Measurements from ENCODE around the gene ROBO2.

The ROBO2 gene

DNA sequence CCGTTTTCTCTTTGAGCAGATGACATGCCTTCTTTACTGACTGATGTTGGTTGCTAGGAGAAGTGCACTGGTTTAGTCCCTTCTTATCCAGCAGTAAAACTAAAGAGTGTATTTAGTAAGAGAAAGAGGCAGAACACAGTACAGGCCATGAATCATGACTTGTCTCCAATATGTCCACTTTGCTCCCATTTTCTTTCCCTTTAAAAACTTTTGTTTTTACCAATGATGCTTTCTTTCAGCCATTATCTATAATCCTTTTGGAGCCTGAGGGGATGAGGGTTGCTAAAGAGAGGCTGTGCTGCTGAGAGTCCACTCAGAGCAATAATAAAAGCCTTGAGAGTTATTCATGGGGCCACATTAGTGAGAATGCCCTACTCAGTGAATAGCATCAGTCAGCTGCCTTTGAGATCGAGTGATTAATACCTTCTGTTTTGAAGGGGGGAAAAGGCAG is 12.2 kb downstream of the ROBO2 start:
- DNase-seq, result no peak

DNA sequence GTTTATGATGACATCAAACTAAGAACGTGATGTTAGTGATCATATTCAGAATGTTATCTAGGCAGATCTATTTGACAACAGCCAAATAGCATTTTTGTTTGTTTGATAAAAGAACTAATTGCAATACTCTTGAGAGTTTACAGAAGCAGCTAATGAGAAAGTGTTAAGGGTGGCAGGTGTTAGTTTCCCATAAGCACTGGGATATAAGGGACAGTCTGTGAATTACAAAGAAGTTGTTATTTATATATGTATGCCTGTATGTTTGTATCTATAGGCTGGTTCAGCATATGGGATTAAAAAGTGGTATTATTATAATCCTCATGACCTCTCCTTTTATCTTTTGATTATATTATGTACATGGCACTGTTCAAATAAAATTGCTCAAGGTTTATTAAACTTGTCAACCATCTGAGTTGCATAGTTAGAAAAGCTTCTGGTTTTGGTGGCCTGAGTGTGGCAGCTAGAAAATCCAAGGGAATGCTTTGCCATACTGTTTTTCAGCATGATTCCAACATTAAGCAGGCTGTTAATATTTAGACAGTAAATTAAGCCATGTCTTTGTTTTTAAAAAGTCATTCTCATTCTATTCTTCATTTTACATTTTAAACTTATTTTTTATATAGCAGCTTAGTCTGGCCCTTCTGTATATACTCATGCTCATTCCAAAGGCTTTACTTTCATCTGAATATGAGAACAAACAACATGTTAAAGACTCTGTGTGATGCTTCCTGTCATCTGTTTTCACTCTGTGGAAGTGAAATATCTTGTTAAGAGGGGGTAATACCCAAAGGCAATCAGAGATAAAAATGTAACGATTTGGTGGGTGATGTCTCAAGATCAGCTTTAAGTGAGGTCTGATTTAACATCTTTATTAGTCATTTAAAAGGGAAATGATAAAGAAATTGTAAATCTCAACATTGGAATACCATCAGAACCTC is 13.1 kb downstream of the ROBO2 start:
- peak; percentile 6 for DNase-seq

DNA sequence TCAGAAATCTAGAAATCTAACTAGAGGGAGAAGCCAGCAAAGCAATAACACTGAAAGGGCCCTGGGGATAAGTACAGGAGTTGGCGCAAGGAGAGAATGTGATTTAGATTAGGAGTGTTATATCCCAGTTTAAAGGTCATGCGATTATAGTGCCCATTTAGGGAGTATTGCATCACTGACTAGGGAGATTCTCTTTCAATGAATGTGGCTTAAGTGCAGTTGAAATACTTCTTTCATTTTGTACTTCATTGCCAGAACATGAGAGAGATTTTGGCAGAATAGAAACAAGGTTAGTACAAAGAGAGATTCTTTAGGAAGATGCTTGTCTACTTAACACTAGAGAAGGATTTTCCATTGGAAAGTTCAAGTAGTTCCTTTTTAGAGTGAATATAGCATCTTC is 13.9 kb downstream of the ROBO2 start:
- DNase-seq, result no peak

DNA sequence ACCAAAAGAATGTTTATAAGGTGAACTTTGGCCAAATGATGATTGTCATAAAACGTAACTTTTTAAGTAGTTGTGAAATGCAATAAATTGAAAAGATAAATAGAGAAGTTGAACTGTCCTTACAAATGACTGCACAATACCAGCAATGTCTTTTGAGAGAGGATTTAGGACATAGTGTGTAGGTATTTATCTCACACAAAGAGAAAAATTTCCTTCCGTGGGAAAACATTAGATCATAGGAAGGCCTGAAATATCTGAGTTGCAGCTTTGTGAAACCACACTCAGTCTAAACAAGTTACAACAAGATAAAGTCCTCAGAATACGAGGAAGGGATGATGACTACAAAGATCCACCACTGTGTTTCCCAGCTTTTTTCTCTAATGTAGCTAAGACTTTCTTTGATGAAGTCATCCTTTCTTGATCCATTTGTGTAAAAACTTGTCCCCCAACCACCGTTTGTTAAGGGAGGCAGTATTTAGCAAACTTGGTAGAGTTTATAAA is 16.0 kb downstream of the ROBO2 start:
- DNase-seq, result no peak

DNA sequence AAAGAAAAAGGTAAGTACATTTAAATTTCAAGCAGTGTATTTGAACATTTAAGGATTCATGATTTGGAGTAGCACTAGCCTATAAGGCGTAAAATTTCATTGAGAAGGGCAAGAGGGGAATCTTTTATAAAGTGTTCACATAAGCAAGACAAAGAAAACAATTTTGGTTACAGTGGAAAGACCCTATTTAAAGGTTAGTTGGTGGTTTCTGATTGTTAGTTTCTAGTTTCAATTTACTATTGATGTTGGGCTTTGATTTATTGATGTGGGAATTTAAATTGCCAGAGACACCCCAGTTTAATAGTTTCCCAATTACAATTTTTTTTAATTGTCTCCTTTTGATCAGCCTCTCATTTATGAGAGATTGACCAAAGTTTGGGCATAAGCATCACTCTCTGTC is 19.5 kb downstream of the ROBO2 start:
- no peak for DNase-seq

DNA sequence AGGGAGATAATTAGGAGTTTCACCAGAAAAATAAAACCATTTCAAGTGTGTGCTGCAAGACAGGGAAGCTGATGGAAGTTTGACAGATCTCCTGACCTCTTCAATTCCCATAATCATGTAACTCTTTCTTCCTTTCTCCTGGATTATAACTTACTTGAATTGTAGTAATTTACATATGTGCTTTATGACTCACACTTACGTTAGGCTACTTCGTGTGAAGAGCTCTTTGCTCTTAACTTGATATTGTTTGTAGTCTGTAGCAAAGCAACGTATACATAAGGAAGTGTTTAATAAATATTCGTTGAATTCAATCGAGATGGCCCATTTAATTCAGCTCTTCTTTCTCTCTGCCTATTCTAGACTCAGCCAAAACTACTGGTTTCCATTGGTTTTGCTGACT is 23.5 kb downstream of the ROBO2 start:
- DNase-seq, result no peak

DNA sequence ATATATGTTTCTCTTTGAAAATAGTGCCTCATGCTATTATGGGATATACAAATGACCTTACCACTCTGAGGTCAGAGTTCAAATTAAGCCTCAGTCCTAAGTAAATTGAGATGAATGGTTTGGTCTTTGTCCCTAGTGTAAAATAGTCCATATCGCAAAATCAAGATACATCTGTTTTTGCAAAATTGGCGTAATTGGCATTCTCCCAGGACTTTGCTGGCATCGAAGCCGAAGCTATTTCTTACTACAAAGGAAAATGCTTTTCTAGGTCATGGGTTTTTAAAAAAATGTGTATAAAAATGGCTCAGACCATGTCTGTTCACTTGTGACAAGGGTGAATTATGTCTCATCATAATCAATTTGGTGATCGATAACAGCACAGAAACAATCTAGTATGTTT is 25.9 kb downstream of the ROBO2 start:
- DNase-seq, result no peak

DNA sequence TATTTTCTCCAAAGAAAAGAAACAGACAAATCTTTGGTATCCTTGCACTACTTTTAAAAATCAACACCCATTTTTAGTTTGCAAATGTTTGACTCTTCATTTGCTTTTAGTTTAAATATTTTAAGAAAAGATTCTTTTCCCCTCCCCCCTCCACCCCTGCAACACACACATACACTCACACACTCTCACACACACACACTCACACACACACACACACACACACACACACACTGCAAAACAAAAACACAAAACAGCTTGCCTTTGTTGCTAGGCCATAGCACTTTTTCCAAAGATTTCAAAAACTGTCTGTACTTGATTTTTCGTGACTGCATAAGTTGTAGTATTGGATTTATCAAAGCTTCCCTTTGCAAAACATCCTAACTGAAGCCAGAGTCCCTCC is 26.9 kb downstream of the ROBO2 start:
- DNase-seq, result no peak

DNA sequence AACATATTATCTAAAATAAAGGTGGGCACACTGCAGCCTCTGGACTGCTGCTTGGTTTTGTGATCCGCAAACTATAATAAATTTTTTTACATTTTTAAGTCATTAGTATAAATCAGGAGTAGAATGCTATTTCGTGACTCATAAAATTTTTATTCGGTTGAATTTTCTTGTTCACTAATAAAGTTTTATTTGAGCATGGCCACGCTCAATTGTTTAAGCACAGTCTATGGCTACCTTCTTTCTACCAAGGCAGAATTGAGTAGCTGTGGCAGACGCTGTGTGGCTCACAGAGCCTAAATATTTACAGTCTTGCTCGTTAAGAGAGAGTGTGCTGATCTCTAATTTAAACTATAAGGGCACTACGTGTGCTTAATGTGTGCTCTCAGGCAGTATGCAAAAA is 28.9 kb downstream of the ROBO2 start:
- no peak for DNase-seq

DNA sequence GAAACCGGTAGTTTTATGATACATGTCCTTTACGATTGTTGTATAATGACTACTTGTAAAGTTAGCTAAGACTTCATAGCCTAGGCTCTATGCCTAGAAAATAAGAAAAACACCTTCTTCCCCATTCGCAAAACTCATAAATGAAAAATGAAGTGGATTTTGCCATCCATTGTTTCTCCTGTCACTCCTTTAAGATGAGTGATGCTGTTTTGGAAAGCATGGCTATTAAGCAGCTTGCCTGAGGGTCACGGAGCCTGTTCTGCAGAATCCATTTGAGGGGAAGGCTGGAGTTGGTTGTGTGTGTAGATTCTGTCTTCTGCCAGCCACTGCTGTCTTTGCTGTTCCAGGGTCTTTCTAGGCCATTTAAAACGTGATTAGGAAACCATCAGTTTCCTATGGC is 31.5 kb downstream of the ROBO2 start:
- no peak for DNase-seq

DNA sequence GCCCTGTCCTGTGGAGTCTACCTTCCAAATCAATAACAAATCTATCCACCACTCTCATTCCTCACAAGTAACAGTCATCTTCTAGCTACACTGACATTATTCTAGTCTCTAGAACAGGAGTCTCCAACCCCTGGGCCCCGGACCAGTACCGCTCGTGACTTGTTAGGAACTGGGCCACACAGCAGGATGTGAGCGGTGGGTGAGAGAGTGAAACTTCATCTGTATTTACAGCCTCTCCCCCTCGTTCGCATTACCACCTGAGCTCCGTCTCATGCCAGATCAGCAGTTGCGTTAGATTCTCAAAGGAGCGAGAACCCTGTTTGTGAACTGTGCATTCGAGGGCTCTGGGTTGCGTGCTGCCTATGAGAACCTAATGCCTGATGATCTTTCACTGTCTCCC is 31.9 kb downstream of the ROBO2 start:
- no peak for DNase-seq

DNA sequence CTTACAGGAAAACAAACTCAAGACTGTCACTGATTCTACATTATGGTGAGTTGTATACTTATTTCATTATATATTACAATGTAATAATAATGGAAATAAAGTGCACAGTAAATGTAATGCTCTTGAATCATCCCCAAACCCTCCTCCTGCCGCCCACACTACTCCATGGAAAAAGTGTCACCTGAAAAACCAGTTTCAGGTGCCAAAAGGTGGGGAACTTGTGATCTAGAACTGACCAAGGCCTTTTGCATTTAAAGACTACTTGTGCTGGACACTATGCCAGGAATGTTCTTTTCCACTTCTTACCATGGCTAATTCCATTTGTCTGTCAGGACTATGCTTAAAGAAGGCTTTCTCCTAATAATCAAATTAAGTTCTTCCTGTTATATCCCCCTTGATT is 32.3 kb downstream of the ROBO2 start:
- DNase-seq, result no peak

DNA sequence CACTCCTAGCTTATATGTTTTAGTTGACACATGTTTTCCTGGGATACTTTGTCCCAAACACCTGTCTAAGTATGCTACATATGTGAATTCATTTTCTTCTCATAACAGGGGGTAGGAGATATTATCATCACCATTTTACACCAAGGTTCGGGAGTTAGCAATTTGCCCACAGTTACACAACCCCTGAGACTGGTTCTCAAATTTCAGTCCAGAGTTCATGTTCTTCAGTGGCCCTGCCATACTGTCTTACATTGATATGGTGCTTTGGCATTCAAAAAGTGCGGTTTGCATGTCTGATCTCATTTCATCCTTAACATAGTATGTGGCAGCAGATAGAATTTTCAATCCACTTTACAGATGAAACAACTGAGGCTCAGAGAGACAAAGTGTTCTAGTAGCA is 38.4 kb downstream of the ROBO2 start:
- DNase-seq, result no peak

DNA sequence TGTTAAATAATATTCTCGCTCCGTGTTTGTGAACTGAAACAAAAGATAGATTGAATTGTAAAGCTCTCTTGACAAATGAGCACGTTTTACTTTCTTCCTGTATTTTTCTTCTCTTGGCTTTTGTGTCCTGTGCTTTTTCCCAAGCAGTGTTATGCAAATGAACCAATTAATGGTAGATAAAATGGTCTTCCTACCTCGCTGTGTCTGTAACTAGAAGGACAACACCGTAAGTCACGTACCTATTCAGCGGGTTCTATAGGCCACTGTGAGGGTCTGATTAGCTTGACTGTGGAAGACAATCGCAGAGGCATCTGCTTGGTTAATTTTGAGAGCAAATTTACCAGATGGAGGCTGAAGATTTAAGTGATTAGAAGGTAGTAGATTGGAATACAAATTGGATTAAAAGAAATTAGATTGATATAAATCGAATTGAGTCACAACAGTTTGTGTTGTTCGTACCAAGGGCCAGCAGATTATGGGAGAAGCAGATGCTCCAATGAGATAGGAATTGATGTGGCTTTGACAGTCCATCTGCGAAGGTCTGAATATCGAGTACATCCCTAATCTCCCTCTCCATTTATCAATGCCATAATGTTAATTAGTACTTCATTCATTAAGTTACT is 40.2 kb downstream of the ROBO2 start:
- DNase-seq, result no peak

DNA sequence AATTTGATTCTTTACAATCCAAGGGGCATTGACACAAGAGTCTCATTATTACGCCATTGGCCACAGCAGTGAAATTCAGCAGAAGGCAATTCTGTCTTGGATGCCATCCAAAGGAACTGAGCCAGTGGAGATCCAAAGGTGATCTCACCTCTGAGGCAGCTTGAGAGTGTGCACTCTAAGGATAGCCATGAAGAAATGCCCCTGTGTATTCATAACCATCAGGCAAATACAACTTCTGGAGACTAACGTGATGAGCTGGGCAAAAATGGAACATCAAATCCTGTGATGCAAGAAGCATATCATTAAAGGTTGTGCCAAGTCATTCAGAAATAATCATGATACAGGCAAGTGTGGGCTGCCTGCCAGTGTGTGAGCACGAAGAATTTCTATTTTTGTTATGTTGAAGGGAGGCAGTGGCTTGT is 41.4 kb downstream of the ROBO2 start:
- DNase-seq, result peak; percentile 76

DNA sequence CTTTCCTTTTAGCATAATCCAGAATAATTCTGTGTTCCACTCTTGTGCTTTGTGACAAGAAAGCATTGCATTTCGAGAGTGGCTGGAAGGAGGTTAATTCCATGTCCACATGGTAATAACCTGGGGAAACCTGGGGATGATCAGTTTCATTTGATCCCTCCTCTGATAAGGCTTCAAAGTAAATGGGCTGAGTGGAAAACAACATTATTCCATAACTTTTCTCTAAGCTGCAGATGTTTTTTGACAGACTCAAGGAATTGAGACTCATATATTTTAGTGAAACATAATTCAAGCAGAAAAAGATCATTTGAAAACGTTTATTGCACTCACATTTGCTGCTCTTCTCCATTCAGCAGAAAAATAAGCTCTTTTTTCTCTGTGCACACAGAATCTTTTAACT is 44.6 kb downstream of the ROBO2 start:
- DNase-seq, result no peak

DNA sequence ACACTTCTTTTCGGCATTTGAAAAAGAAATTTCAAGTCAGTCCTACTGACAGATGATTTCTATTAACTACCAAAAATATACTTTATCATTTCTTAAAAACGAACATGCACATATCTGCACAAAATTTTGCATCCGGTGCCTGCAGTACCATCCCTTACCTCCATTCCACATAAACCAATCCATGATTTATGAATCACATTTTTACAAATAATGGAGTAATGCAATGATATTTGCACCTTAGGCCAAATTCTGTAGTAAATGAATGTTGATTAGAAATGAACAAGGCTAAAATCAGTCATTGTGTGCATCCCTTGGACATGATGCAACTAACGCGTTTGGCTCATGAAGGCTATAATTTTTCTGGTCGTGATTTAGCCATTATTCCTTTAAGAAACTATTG is 46.5 kb downstream of the ROBO2 start:
- no peak for DNase-seq

DNA sequence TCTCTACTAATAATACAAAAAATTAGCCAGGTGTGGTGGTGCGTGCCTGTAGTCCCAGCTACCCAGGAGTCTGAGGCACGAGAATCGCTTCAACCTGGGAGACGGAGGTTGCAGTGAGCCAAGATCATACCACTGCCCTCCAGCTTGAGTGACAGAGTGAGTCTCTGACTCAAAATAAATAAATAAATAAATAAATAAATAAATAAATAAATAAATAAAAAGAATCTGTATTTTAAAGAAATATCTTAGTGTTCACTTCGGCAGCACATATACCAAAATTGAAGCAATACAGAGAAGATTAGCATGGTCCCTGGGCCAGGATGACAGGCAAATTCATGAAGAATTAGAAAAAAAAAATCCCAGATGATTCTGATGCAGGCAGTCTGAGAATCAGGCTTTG is 51.9 kb downstream of the ROBO2 start:
- no peak for DNase-seq

DNA sequence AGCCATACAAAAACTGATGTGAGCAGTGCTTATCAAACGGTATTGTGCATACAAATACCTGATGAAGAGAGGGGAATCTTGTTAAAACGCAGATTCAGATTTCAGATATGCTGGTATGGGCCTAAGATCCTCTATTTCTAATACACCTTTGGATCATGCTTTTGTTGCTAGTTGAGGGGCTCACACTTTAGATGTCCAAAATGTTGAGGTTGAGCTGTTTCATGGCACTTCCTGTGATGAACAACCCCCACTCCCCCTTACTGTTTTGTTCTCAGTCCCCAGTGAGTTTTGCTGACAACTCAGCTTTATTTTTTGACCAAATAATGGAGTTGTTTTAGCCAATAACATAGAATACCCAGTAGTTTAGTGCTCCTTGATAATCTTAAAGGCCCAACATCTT is 53.2 kb downstream of the ROBO2 start:
- DNase-seq, result no peak

DNA sequence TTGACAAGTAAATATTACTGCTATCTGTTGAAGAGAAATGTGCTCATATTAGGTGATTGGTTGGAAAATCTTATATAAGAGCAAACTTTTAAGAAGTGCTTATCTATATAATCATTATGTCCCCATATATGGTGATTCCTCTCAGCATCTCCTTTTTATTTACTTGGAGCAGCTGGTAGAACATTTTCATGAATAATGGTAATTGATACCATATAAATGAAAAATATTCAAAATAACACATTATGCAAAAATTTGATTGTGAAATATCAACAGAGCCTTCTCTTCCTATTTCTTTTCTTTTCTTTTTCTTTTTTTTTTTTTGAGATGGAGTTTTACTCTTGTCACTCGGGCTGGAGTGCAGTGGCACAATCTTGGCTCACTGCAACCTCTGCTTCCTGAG is 56.2 kb downstream of the ROBO2 start:
- no peak for DNase-seq

DNA sequence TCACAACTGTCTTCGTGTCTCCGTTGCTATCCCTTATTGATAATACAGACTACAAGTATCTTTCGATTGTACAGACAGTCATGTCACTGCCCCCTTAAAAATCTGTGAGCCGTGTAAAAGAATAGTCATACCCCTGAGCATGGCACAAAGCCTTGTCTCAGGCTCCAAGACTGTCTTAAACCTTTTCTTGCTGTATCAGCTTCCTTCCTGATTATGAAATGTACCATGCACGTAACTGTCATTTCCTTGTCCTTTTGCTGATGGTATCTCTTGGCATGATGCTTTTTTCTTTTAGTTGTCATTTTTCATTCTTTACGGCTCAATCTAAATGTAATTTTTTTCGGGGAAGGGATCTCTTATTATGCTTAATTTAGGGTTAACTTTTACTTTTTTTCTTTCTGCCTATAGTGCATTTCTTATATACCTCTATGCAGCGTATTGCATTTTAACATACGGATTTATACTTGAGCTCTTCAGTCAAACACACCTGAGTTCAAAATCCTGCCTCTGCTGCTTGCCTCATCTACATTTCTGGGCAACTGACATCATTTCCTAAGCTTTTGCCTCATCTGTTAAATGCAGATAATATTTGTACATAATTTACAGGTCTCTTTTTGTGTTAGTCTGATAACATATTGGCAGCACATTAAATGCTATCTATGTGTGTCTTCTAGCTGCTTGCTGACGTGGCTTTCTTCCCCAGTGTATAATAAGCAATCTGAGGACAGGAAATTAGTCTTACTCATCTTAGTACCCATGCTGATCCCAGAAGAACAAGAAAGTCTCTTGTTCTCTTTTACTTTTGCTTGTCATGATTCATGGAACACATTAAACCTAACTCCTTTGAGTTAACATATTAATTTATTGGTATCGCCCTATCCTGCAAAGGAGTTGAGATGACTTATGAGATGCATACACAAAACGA is 57.3 kb downstream of the ROBO2 start:
- DNase-seq, result peak; percentile 30

DNA sequence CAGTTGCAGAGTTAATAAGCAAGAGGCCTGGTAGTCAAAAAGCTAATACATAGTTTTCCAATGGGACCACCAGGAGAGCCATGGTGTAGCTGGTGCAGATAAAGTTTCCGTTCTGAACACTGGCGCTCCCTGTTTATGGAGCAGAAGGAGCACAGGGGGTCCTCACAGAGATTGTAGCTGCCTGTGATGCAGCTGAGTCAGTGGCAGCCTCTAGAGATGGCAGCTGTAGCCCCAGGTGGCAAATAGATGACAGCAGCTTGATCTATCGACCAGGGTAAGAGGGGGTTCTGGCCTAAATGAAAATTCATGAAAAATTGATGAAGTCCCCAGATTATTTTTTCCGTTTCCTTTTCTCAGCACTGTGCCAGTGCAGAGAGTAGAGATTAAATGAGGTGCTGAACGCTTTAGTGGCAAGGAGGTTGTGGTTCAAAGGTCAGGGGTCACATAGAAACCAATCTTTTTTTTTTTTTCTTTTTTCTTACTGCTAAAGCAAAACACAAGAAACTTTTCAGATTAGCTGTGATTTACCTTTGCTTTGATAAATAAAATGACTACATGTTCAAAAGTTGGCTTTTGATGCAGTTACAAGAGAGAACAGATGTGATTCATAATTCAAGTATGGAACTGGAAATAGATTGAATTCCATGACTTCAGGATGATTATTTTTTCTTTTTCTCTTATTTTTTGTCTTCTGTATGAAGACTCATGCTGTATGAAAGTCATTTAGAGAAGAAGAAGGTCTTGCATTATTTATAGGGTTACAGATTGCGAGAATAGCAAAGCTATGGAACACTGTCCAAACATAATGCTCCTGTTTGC is 63.3 kb downstream of the ROBO2 start:
- peak; percentile 20 for DNase-seq

Measured in fibroblast of skin of right quadriceps (primary cell).